Body of pancreas (tissue), 4 donors: ENCODE data around the gene PLPP3.

Experiments used
- CTCF ChIP-seq, 7 experiments: fragments of 450-650 bp in 4 of 7; fragments of 200-600 bp in 3 of 7; sonication (generic) in 3 of 7; IDR thresholded peaks; one replicate each; pipeline ENCODE4 v1.5.1; 2016 to 2019; ENCODE audit warnings: antibody characterized with exemption in 7 of 7
- POLR2A ChIP-seq, 3 donors: fragments of 450-650 bp; IDR thresholded peaks; one replicate each; pipeline ENCODE4 v1.6.1; 2016; ENCODE audit warnings: antibody characterized with exemption in 3 of 3, mild to moderate bottlenecking in 2 of 3

DNA sequence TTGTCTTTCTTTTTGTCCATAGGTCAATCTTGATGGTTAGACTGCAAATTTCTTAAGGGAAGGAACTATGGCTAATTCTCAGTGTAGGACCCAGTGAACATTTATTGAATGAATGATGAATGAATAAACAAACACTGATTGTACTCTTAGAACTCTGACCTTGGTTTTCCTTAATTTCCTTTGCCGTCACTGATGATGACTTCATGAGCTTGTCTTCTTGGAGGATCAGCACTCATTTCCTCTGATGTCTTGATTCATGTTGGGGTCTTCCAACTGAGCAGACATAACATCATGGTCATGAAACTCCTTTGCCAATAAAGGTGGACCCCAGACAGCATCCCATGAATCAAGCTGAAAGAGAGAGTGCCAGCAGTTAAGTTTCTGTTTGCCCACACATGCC, 96.3 kb downstream of the PLPP3 start:
- TF ChIP-seq CTCF (IDR thresholded peaks at IDR 0.05) (no peak), POLR2A (IDR thresholded peaks at IDR 0.05) (no peak)
